Karpas-422 (cell line): ENCODE data around the gene KLHDC8A. TPM values are rescaled to one million over a fixed set of nuclear protein-coding genes. Genes with fewer than 3 reads are reported as not detected.

Experiments used
- DNase-seq: peaks from one replicate; pipeline ENCODE4 v3.0.0-alpha.2; 2015
- H2AFZ ChIP-seq: fragments of 200-600 bp; sonication (generic); 2 replicates; pipeline ENCODE4 v1.6.1; 2014; ENCODE audit warnings: antibody characterized with exemption, low read length, mixed read lengths
- H3K27ac ChIP-seq: fragments of 200-600 bp; sonication (generic); 2 replicates; pipeline ENCODE4 v1.5.1; 2014; ENCODE audit warnings: mild to moderate bottlenecking, low read length, moderate library complexity
- H3K27me3 ChIP-seq: fragments of 200-600 bp; sonication (generic); 2 replicates; pipeline ENCODE4 v1.6.1; 2014; ENCODE audit warnings: low read length, mixed read lengths
- H3K36me3 ChIP-seq: fragments of 200-600 bp; sonication (generic); 2 replicates; pipeline ENCODE4 v1.6.1; 2014; ENCODE audit warnings: low read length, mixed read lengths; ENCODE audit not compliant: insufficient read depth
- H3K4me1 ChIP-seq: fragments of 200-600 bp; sonication (generic); 2 replicates; pipeline ENCODE4 v1.6.1; 2014; ENCODE audit warnings: mild to moderate bottlenecking, low read length, mixed read lengths
- H3K4me2 ChIP-seq: fragments of 200-600 bp; sonication (generic); 2 replicates; pipeline ENCODE4 v1.6.1; 2014; ENCODE audit warnings: low read length, low read depth, mild to moderate bottlenecking; ENCODE audit not compliant: poor library complexity, severe bottlenecking
- H3K4me3 ChIP-seq: fragments of 200-600 bp; sonication (generic); 2 replicates; pipeline ENCODE4 v1.5.1; 2014; ENCODE audit warnings: mild to moderate bottlenecking, antibody characterized with exemption, low read length, mixed read lengths
- H3K79me2 ChIP-seq: fragments of 200-600 bp; sonication (generic); 2 replicates; pipeline ENCODE4 v1.6.1; 2014; ENCODE audit warnings: mild to moderate bottlenecking, low read length, mixed read lengths
- H3K9ac ChIP-seq: fragments of 200-600 bp; sonication (generic); 2 replicates; pipeline ENCODE4 v1.6.0; 2014; ENCODE audit warnings: low read length
- H3K9me2 ChIP-seq: fragments of 200-600 bp; sonication (generic), shearing (Covaris generic); replicated peaks from 2 replicates; pipeline ENCODE4 v1.6.0; 2014; ENCODE audit warnings: mild to moderate bottlenecking, low read length, moderate library complexity; ENCODE audit not compliant: insufficient read depth
- H3K9me3 ChIP-seq: fragments of 300-700, 200-600 bp; sonication (generic); 2 replicates; pipeline ENCODE4 v1.6.1; 2014; ENCODE audit warnings: low read length, mixed read lengths
- H4K20me1 ChIP-seq: fragments of 200-600 bp; sonication (generic); 2 replicates; pipeline ENCODE4 v1.6.1; 2014; ENCODE audit warnings: mild to moderate bottlenecking, antibody characterized with exemption, low read length, low read depth; ENCODE audit not compliant: insufficient read depth
- total RNA-seq: library from RNA; depleted of rRNA; stranded (reverse); fragments of >200 nt; shearing (Covaris generic); gene quantifications from 2 replicates; pipeline ENCODE4 v1.2.3, GENCODE V29; 2014; ENCODE audit warnings: low replicate concordance

KLHDC8A gene
- total RNA-seq, 1 experiment from 2014 or later = not detected

DNA sequence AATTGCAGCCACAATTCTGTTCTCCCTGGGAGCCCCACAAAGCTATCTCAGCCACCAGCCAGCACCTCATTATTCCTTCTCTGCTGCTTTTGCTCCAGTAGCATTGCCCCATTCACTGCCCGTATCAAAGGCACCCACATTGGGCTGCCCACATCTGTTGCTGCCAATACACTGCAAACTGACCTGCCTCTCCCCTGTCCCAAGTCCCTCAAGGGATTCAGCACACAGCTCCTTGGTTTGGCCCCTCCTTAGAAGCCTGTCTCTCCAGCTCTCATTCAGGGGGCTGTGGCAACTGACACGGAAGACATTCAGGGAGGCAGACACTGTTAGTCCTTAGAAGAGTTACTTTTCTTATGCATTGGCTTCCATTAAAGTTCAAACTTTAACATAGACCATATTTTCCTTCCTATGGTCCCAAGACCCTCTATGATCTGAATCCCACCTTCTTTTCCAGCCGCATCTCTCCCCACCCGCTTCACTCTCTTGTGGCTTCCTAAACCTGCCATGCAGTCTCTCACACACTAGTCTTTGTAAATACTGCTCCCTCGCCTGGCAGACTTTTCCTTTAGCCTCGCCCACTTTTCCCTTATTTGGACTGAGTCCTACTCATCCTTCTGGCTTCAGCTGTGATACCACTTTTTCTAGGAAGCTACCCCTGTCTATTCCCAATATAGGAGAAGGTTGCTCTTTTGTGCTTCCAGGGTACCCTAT, 19.3 kb upstream of the KLHDC8A start:
- no peak overlapping the region for H3K27ac ChIP-seq
- H3K9me3 ChIP-seq = no peaks in the 10 kb centered on the region
- no peaks in the 10 kb centered on the region for H3K4me1 ChIP-seq
- no peak overlapping the region for H3K9ac ChIP-seq
- H4K20me1 ChIP-seq = no peaks in the 10 kb centered on the region
- H3K4me2 ChIP-seq = no peak overlapping the region
- H2AFZ ChIP-seq = no peak overlapping the region
- no peaks in the 10 kb centered on the region for H3K9me2 ChIP-seq
- DNase-seq = no peak
- H3K27me3 ChIP-seq = no peaks in the 10 kb centered on the region
- no peaks in the 10 kb centered on the region for H3K79me2 ChIP-seq
- no peak overlapping the region for H3K4me3 ChIP-seq
- H3K36me3 ChIP-seq = no peaks in the 10 kb centered on the region

DNA sequence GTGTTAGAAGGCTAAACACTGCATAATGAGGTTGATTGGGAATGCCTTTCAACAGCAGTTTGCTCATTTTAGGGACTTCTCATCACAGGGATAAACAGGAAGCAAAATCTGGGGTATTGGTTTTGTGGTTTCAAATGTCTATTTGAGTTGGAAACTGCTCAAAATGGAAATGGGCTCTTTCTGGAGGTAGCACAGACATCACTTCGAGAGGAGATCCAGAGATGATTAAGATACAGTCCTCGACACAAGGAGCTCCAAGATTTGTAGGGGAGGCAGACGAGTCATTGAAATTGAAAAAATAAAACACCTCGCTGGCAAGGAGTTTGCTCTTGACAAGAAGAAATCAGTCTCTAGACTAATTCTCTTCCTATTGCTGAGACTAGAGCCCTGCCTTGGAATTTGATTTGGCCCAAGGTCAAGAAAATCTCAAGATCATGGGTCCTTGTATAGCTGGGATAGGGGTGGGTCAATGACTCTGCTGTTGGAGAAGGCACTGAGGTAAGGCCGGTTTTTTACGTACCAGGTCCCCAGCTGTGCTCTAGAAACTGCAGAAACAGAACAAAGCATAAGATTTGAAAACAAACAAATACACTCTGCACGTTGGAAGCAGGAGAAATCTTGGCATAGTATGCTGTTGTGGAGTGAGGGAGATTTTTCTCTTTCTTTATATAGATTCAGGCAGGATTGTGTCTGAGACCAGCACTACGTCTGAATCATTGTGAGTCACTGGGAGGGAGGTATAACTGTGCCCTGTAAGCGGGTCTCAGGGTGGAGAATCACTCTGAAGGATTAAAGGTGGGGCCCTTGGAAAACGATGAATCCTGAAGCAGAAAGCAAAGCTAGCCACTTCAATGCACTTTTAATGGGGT, 17.7 kb upstream of the KLHDC8A start:
- Histone ChIP-seq H3K4me1 (no peaks in the 10 kb centered on the region), H3K9me3 (no peaks in the 10 kb centered on the region), H3K79me2 (no peaks in the 10 kb centered on the region), H3K4me2 (no peak overlapping the region), H3K27me3 (no peaks in the 10 kb centered on the region), H3K4me3 (no peak overlapping the region), H4K20me1 (no peaks in the 10 kb centered on the region), H3K9me2 (no peaks in the 10 kb centered on the region), H3K27ac (no peak overlapping the region), H2AFZ (no peak overlapping the region), H3K36me3 (no peaks in the 10 kb centered on the region), H3K9ac (no peak overlapping the region)
- no peak for DNase-seq

DNA sequence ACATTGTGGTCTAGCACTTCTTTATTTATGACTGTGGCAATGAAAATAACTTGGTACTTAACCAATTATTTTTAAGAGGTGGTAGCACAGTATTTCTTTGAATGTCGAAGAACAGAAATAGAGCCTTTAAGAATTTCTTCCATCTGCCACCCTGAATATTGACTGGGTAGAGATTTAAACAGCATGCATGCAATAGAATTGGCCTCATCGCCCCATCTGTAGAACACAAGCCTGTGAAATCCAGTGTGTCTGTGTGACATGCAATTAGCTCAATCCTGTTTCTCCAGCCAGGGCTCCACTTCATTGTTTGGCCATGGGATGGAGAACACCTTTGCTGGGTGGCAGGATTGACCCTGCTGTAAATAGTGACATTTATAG, 17.1 kb upstream of the KLHDC8A start:
- Histone ChIP-seq H3K27me3 (no peaks in the 10 kb centered on the region), H3K9ac (no peak overlapping the region), H4K20me1 (no peaks in the 10 kb centered on the region), H3K4me3 (no peak overlapping the region), H3K9me3 (no peaks in the 10 kb centered on the region), H3K4me2 (no peak overlapping the region), H3K36me3 (no peaks in the 10 kb centered on the region), H3K9me2 (no peaks in the 10 kb centered on the region), H3K79me2 (no peaks in the 10 kb centered on the region), H3K27ac (no peak overlapping the region), H2AFZ (no peak overlapping the region), H3K4me1 (no peaks in the 10 kb centered on the region)
- DNase-seq = no peak

DNA sequence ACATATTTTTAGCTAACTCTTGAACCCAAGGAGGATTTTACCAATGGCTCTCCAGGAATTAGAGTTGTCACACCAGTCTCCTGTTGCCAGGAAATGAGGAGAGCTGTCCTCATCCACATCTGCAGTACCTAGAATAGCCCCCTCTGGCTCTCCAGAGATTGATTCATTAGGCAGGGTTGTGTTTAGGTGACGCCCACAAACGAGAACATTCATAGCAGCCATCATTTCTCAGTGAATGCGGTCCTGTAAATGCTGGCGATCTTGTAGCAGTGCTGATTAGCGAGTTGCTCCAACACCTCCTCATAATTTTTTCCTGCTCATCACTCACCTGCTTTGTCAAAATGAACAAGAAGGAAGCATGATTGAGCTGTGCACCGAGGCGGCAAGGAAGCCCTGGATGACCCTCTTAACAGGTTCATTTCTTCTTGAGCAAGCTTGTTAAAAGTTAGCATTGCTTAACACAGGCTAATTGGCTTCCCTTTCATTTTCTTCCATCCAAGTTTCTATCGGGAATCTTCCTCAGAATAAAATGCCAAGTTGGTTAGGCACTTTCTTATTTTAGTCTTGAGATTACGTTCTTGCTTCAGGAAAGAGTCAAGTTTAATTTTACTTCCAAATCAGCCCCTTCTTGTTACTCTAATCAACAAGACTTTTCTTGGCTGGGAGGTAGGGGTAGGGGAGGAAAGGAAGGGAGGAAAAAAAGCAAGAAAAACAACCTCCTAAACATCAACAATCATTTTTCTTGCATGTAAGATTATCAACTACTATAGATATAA, 16.5 kb upstream of the KLHDC8A start:
- Histone ChIP-seq H4K20me1 (no peaks in the 10 kb centered on the region), H3K27me3 (no peaks in the 10 kb centered on the region), H3K9me2 (no peaks in the 10 kb centered on the region), H3K36me3 (no peaks in the 10 kb centered on the region), H3K9me3 (no peaks in the 10 kb centered on the region), H3K4me3 (no peak overlapping the region), H3K4me2 (no peak overlapping the region), H3K27ac (no peak overlapping the region), H3K79me2 (no peaks in the 10 kb centered on the region), H2AFZ (no peak overlapping the region), H3K4me1 (no peaks in the 10 kb centered on the region), H3K9ac (no peak overlapping the region)
- DNase-seq = no peak

DNA sequence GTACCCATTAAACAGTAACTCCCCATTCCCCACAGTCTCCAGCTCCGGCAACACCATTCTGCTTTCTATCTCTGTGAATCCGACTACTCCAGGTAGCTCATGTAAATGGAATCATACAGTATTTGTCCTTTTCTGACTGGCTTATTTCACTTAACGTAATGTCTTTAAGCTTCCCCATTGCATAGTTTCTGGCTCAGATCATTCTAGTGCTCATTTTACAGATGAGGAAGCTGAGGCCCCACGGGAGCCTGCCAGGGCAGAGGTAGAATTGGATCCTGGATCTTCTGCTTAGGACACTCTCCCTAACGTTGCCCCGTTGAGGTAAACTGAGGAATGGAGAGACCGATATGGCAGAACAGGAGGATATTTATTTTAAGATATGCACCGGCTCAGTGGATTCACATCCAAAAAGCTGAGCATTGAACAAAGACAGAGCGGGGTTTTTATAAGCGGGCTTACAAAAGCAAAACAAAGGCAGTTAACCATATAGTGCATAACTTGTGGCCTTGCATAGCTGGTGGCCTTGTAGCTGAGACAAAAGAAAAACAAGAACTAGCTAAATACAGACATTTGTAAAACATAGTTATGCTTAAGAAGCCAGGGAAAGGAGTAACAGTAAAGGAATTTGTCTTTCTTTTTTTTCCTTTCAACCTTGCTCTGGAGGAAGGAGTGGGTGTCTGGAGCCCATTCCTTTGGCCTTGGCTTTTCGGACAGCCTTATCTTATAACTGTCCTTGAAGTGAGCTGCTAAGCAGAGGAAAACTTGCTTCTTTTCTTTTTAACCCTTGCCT, 15.3 kb upstream of the KLHDC8A start:
- H3K36me3 ChIP-seq = no peaks in the 10 kb centered on the region
- no peak overlapping the region for H2AFZ ChIP-seq
- no peak overlapping the region for H3K9ac ChIP-seq
- H3K4me2 ChIP-seq = no peak overlapping the region
- no peaks in the 10 kb centered on the region for H3K9me2 ChIP-seq
- H3K9me3 ChIP-seq = no peaks in the 10 kb centered on the region
- H3K27ac ChIP-seq = no peak overlapping the region
- no peaks in the 10 kb centered on the region for H3K27me3 ChIP-seq
- no peaks in the 10 kb centered on the region for H4K20me1 ChIP-seq
- no peaks in the 10 kb centered on the region for H3K4me1 ChIP-seq
- no peak overlapping the region for H3K4me3 ChIP-seq
- no peak for DNase-seq
- no peaks in the 10 kb centered on the region for H3K79me2 ChIP-seq

DNA sequence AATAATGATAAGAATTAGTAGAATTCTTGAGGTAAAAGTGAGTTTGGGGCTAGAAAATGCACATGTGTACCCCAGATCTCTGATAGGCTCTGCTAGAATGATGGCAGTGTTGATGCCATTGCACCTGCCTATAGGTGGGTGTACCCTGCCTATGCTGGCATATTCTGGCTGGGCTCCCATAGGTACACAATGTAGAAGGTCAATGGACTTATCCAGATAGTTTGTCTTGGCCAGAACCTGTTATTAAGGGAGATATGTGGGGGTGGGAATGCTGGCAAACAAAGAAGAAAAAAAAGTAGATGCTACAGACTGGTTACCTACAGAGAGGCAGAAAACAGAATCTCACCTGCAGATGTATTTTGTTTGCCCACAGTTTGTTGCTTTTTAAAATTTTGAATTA, 14.1 kb upstream of the KLHDC8A start:
- no peak overlapping the region for H3K9ac ChIP-seq
- H3K9me3 ChIP-seq = no peaks in the 10 kb centered on the region
- no peaks in the 10 kb centered on the region for H3K4me1 ChIP-seq
- no peaks in the 10 kb centered on the region for H3K36me3 ChIP-seq
- H3K4me2 ChIP-seq = no peak overlapping the region
- no peaks in the 10 kb centered on the region for H4K20me1 ChIP-seq
- H2AFZ ChIP-seq = no peak overlapping the region
- H3K79me2 ChIP-seq = no peaks in the 10 kb centered on the region
- H3K4me3 ChIP-seq = no peak overlapping the region
- DNase-seq = no peak
- no peak overlapping the region for H3K27ac ChIP-seq
- no peaks in the 10 kb centered on the region for H3K9me2 ChIP-seq
- H3K27me3 ChIP-seq = no peaks in the 10 kb centered on the region

DNA sequence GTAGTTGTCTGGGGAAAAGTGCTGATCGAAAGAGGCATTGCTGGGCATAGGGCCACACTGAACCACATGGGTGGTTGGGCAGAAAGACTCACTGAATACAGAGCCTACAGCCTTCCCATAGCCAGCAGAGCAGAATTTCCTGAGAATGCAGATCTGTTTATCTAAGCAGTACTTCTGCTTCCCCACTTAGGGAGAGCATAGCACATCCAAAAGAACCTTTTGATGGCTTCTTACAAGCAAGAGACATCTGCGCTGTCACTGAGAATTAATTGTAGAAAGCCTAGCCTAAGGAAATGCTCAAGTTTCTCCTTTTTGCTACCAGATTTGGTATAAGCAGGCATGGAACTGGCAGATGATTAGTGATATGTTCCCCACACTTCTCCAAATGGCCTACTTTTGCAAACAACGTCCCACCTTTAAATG, 13.0 kb upstream of the KLHDC8A start:
- DNase-seq = no peak
- no peaks in the 10 kb centered on the region for H3K36me3 ChIP-seq
- no peaks in the 10 kb centered on the region for H4K20me1 ChIP-seq
- no peak overlapping the region for H3K27ac ChIP-seq
- H3K79me2 ChIP-seq = no peaks in the 10 kb centered on the region
- H3K4me3 ChIP-seq = no peak overlapping the region
- no peaks in the 10 kb centered on the region for H3K27me3 ChIP-seq
- H3K9ac ChIP-seq = no peak overlapping the region
- H3K4me2 ChIP-seq = no peak overlapping the region
- no peak overlapping the region for H2AFZ ChIP-seq
- H3K4me1 ChIP-seq = no peaks in the 10 kb centered on the region
- H3K9me2 ChIP-seq = no peaks in the 10 kb centered on the region
- no peaks in the 10 kb centered on the region for H3K9me3 ChIP-seq
